Thyroid gland (tissue), 4 donors: Measurements from ENCODE around the gene AQP7.
"Not testable (repeated sequence)": the region's sequence is repeated elsewhere in the genome, so short reads cannot be mapped to it uniquely, and the experiment has no call there.

ENCODE experiments used
- CTCF ChIP-seq, 6 experiments: fragments of 200-600 bp in 3 of 6; fragments of 450-650 bp in 3 of 6; sonication (generic) in 3 of 6; IDR thresholded peaks; one replicate each; pipeline ENCODE4 v1.5.1; 2016 to 2019; ENCODE audit warnings: antibody characterized with exemption in 6 of 6, mild to moderate bottlenecking in 2 of 6, inconsistent platforms in 1 of 6, moderate library complexity in 1 of 6
- POLR2A ChIP-seq, 2 donors: fragments of 450-650 bp; IDR thresholded peaks; one replicate each; pipeline ENCODE4 v1.6.1; 2017; ENCODE audit warnings: antibody characterized with exemption in 2 of 2, mild to moderate bottlenecking in 2 of 2, moderate library complexity in 1 of 2

- not testable (repeated sequence) for TF ChIP-seq CTCF, POLR2A (IDR thresholded peaks at IDR 0.05)
These were observed 15.4 kb downstream of the AQP7 start for GRCh38 chr9:33386998-33387397.
